GM12873 (cell line): ENCODE results near the gene COA8.

Experiments used
- TF ChIP-seq, protein P1 (sequence below): IDR thresholded peaks from 2 replicates; pipeline ENCODE4 v1.5.1; 2012; ENCODE audit warnings: low read depth, mild to moderate bottlenecking, moderate library complexity, low read length, control low read depth; ENCODE audit not compliant: insufficient read depth; ENCODE audit errors: missing control alignments

COA8 gene

GRCh38 chr14:103560691-103561090, 2.1 kb upstream of the COA8 start:
- TF ChIP-seq, protein P1, sequence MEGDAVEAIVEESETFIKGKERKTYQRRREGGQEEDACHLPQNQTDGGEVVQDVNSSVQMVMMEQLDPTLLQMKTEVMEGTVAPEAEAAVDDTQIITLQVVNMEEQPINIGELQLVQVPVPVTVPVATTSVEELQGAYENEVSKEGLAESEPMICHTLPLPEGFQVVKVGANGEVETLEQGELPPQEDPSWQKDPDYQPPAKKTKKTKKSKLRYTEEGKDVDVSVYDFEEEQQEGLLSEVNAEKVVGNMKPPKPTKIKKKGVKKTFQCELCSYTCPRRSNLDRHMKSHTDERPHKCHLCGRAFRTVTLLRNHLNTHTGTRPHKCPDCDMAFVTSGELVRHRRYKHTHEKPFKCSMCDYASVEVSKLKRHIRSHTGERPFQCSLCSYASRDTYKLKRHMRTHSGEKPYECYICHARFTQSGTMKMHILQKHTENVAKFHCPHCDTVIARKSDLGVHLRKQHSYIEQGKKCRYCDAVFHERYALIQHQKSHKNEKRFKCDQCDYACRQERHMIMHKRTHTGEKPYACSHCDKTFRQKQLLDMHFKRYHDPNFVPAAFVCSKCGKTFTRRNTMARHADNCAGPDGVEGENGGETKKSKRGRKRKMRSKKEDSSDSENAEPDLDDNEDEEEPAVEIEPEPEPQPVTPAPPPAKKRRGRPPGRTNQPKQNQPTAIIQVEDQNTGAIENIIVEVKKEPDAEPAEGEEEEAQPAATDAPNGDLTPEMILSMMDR: no peak

GRCh38 chr14:103561381-103562178, 1.2 kb upstream of the COA8 start:
- TF ChIP-seq, protein P1: no peak

DNA sequence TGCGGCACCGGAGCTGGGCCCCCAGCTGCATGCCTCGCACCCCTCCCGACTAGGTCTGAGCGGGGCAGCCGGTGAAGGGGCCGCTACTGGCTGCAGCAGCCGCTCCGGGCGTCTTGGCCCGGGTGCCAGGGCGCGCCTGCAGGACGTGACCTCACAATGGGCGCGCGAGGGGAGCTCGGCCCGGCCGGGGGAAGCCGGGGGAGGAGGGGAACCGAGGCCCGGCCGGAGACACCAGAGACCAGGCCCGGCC, 656 bp upstream of the COA8 start:
- TF ChIP-seq, protein P1: no peak

DNA sequence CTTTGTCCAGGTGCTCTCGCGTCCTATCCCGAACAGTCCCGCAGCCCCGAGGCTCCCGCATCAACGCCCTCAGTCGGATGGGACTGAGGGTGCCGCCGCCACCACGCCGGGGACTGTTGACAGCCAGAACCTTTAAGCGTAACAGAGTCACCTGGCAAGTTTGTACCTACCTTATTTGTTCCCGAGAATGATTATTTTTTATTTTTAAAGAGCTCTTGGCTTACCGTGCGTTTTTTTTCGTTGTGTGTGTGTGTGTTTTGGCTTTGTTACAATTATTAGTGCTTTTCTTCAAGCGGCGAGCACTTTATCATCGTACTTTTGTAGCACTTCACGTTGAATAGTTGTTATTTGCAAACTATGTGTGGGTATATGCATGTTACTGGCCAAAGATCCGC, 463 bp downstream of the COA8 start:
- TF ChIP-seq, protein P1: no peak

DNA sequence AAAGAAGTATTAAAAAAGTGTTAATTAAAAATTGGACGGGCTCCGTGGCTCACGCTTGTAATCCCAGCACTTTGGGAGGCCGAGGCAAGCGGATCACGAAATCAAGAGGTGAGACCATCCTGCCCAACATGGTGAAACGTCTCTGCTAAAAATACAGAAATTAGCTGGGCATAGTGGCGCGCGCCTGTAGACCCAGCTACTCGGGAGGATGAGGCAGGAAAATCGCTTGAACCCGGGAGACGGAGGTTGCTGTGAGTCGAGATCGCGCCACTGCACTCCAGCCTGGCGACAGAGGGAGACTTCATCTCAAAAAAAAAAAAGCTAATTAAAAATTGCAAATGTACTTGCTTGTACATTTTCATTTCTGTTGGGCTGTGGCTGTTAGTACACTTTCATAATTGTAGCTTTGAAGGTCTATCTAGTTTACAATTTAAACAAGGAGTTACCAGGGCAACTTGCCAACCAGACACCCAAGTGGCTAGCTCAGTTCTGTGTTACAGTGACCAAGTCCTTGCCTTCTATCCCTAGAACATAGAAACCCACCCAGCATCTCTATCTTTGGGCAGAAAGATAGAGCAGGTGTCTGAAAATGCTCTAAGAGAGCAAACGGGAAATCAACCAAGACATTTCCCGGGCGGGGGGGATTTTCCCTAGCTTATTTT, 1.2 kb downstream of the COA8 start:
- TF ChIP-seq, protein P1: no peak

GRCh38 chr14:103568952-103569351, 6.2 kb downstream of the COA8 start:
- TF ChIP-seq, protein P1: no peak

DNA sequence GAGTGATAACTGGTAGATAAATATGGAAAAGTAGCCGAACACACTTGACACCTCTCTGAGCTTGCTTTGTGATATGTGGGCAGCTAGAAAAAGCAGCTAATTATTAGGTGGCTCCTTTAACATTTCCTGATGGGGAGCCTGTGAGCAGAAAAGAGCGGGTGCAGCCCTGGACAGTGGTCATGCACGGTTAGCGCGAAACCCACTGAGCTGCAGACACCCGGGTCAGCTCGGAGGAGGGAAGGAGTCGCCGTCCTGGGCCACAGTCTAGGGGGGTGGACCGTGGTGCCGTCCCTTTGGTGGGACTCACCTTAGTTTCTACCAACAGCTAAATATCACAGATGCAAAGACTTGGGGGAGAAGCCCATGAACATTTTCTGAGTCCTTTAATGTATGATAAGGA, 6.6 kb downstream of the COA8 start:
- TF ChIP-seq, protein P1: no peak
